NCI-H2107 treated with DMSO at 0.1 percent for 48 hours (cell line): ENCODE data around the gene KCNA10.
"Not testable (repeated sequence)": the region's sequence is repeated elsewhere in the genome, so short reads cannot be mapped to it uniquely, and the experiment has no call there.

Experiments
- DNase-seq: peaks from one replicate; lab custom pipeline; 2025; ENCODE audit not compliant: unreplicated experiment; lab: John Stamatoyannopoulos, UW

KCNA10 gene

GRCh38 chr1:110535985-110536384 is 17.0 kb upstream of the KCNA10 start:
- no peak for DNase-seq

- DNase-seq, result no peak
Measured at GRCh38 chr1:110533230-110533629, 14.3 kb upstream of the KCNA10 start.

GRCh38 chr1:110529011-110529410 is 10.0 kb upstream of the KCNA10 start:
- DNase-seq, result no peak

DNA sequence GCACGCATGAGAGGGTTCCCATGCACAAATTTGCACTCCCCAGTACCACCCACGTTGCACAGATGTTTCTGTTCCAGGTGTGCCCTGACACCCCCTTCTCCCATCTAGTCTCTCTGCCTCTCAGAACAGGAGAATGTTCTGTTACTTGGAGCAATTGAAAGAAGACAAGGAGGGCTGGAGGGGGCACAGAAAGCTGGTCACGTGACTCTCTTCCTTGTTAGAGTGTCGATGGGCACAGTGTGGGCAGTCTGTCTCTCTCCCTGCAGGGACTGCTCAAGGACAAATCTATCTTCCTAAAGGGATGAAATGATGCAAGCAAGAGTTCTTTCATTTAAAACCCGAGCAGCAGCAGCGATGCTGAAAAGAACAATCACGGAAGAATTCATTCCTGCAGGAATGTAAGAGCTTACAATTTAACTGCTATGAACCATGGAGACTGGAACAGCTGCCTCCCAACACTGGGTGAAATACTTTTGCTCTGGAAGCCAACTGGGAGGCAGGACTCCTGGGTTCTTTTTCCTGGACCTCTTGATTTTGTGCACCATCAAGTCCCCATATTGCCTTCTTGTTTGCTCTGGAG is 7.3 kb upstream of the KCNA10 start:
- no peak for DNase-seq

GRCh38 chr1:110525249-110525595 is 6.2 kb upstream of the KCNA10 start:
- DNase-seq, result no peak

DNA sequence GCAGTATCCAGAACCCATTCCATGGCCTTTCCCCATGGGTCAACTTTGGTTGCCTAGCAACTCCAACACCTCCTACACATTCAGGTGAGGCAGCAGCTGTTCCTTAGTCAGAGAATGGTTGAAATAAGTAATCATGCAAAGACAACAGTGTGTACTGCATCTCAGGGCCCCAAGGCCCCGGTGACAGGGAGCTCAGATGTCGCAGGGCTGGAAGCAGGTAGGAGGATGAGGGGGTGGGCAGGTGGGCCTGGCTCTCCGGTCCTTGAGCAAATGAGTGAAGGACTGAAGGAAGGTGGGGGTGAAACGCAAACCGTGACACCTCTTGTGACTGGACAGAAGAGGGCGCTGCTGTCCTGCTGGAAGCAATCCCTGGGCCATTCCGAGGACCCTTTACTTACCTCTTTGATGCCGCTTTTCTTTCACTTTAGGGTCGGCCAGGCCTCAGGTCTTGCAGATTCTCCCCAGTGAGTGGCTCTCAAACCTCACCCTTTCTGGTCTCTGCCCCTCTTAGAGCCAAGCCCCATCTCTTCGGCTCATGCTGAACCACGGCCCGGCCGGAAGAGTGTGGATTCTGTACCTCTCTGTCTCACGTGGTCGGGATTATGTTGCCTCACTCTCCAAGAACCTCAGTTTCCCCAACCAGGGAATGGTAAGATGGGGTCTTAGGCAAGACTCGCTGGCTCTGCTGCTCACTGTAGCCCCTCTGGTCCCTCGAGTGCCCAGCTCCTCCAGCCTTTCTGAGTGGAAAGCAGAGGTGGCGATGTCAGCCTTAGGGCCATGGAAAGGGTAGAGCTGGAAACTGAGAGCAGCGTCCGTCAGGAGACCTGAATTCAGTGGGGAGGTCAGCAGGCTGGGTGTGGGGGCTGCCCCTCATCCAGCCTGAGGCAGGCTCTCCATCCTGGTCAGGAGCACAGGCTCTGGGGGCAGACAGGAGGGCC is 5.6 kb upstream of the KCNA10 start:
- peak; percentile 72 for DNase-seq

GRCh38 chr1:110523011-110523410 is 4.0 kb upstream of the KCNA10 start:
- DNase-seq, result no peak

DNA sequence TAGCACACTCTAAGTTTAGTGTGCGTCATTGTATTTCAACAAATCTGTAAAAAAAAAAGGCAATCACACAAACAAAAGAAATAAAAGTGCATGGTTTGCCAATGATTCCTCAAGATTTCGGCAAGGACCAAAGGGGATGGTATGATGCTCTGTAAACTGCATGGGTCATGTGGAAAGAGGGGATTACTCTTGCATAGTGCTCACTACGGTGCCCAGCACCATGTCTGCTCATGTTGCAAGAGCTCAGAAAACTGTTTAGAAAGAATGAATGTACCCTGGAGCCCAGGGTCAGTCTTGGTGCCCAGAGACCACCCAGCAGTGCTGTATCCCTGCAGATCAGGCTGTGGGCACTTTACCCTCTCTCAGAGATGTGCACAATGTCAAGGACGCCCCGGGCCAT is 3.6 kb upstream of the KCNA10 start:
- no peak for DNase-seq

DNA sequence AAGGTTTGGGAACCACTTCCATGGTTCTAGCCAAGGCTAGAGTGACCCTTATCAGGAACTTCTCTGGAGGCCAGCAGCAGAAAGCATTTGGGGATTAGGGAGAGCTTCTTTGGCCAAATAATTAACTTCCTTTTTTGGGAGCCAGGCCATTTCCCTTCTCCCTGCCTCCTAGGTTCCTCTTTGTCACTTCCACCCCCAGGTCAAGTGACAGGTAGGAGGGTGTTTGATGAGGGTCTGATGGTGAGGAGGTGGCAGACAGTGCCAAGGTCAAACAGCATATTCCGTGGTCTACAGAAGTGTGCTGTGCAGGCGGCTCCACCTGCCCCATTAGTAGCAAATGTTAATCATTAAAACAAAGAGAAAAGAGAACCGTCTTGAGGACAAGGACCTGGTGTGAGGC is 1.9 kb upstream of the KCNA10 start:
- no peak for DNase-seq

DNA sequence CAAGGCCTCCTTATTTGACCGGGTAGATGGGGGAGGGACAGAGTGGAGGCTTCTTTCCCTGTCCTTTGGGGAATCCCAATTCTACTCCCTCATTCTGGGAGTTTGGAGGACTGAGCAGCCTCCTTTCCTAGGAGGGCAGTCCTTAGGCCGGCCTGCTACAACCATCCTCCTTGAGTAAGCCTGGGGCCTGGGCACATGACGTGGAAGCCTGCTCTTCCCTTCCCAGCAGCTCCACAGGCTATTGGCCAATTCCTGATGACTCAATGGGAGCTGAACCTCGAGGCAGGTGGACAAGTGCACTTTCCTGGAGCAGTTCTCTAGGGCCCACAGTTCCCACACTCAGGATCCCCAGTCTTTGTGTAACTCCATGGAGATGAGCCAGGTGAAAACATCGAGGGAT is 3.1 kb downstream of the KCNA10 start:
- no peak for DNase-seq

GRCh38 chr1:110515041-110515440 is 3.9 kb downstream of the KCNA10 start:
- DNase-seq, result no peak

GRCh38 chr1:110513511-110513910 is 5.5 kb downstream of the KCNA10 start:
- DNase-seq, result no peak

GRCh38 chr1:110511436-110511835 is 7.5 kb downstream of the KCNA10 start:
- no peak for DNase-seq

DNA sequence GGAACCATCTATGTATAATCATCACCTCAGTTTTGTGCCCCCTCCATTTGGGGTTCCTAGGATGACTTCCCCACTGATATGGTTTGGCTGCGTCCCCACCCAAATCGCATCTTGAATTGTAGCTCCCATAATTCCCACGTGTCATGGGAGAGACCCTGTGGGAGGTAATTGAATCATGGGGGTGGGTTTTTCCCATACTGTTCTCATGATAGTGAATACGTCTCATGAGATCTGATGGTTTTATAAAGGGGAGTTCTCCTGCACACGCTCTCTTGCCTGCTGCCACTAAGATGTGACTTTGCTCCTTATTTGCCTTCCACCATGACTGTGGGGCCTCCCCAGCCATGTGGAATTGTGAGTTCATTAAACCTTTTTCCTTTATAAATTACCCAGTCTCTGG is 8.1 kb downstream of the KCNA10 start:
- DNase-seq, result not testable (repeated sequence)

- no peak for DNase-seq
Measured at GRCh38 chr1:110509655-110510054, 9.3 kb downstream of the KCNA10 start.

- no peak for DNase-seq
Measured at GRCh38 chr1:110508028-110508940, 10.7 kb downstream of the KCNA10 start.

- DNase-seq, result no peak
Measured at GRCh38 chr1:110506541-110506940, 12.4 kb downstream of the KCNA10 start.

- no peak for DNase-seq
Measured at GRCh38 chr1:110505596-110505995, 13.4 kb downstream of the KCNA10 start.

GRCh38 chr1:110504226-110504625 is 14.7 kb downstream of the KCNA10 start:
- no peak for DNase-seq

GRCh38 chr1:110503471-110503870 is 15.5 kb downstream of the KCNA10 start:
- DNase-seq, result no peak

- no peak for DNase-seq
Measured at GRCh38 chr1:110502402-110503151, 16.4 kb downstream of the KCNA10 start.
